HepG2 (cell line): ENCODE measurements around the gene RASSF4. TPM values are rescaled to one million over a fixed set of nuclear protein-coding genes. Genes with fewer than 3 reads are reported as not detected.

Experiments used
- ATAD3A ChIP-seq: sonication (generic); formaldehyde crosslinking; IDR thresholded peaks from 2 replicates; pipeline ENCODE4 v1.4.0; 2020; ENCODE audit warnings: missing genetic modification reagents
- BRD4 ChIP-seq: sonication (generic); formaldehyde crosslinking; IDR thresholded peaks from 2 replicates; pipeline ENCODE4 v1.4.0; 2020; ENCODE audit warnings: missing genetic modification reagents
- CAMTA2 ChIP-seq: sonication (generic); formaldehyde crosslinking; IDR thresholded peaks from 2 replicates; pipeline ENCODE4 v1.4.0; 2020; ENCODE audit warnings: mild to moderate bottlenecking, missing genetic modification reagents, borderline replicate concordance
- CBX5 ChIP-seq: sonication (generic); formaldehyde crosslinking; IDR thresholded peaks from 2 replicates; pipeline ENCODE4 v1.4.0; 2020; ENCODE audit warnings: missing genetic modification reagents, borderline replicate concordance
- ERF ChIP-seq: IDR thresholded peaks from 2 replicates; pipeline ENCODE4 v1.6.1; 2018; ENCODE audit warnings: missing biosample characterization, missing genetic modification reagents
- ETV5 ChIP-seq: IDR thresholded peaks from 2 replicates; pipeline ENCODE4 v1.6.1; 2018; ENCODE audit warnings: missing biosample characterization, missing genetic modification reagents, inconsistent platforms, borderline replicate concordance
- GATA4 ChIP-seq: sonication (generic); IDR thresholded peaks from 2 replicates; pipeline ENCODE4 v1.6.1; 2016; ENCODE audit warnings: antibody characterized with exemption, low read depth, borderline replicate concordance
- HOXA5 ChIP-seq: sonication (generic); formaldehyde crosslinking; IDR thresholded peaks from 2 replicates; pipeline ENCODE4 v1.4.0; 2020; ENCODE audit warnings: missing genetic modification reagents
- MIER2 ChIP-seq: IDR thresholded peaks from 2 replicates; pipeline ENCODE4 v1.6.1; 2016; ENCODE audit warnings: missing biosample characterization, missing genetic modification reagents
- NFIC ChIP-seq: IDR thresholded peaks from 2 replicates; pipeline ENCODE4 v1.6.1; 2012; ENCODE audit warnings: mild to moderate bottlenecking, low read length, inconsistent platforms
- NR2F2 ChIP-seq: IDR thresholded peaks from 2 replicates; pipeline ENCODE4 v1.6.1; 2012; ENCODE audit warnings: low read depth, inconsistent platforms, borderline replicate concordance
- RBFOX2 ChIP-seq: fragments of 200-400 bp; formaldehyde crosslinking; IDR thresholded peaks from 2 replicates; pipeline ENCODE4 v1.6.1; 2017; ENCODE audit warnings: low read depth, mild to moderate bottlenecking, low read length
- RBM39 ChIP-seq: fragments of 200-400 bp; formaldehyde crosslinking; IDR thresholded peaks from one replicate; pipeline ENCODE4 v1.6.1; 2018; ENCODE audit warnings: antibody characterized with exemption, mild to moderate bottlenecking, low read depth, low read length; ENCODE audit not compliant: poor library complexity, severe bottlenecking
- TOE1 ChIP-seq: sonication (generic); formaldehyde crosslinking; IDR thresholded peaks from 2 replicates; pipeline ENCODE4 v1.4.0; 2020; ENCODE audit warnings: mild to moderate bottlenecking, missing genetic modification reagents
- ZBTB42 ChIP-seq: sonication (generic); formaldehyde crosslinking; IDR thresholded peaks from 2 replicates; pipeline ENCODE4 v1.5.0; 2020; ENCODE audit warnings: mild to moderate bottlenecking, missing genetic modification reagents
- ZKSCAN1 ChIP-seq: fragments of 150-350 bp; IDR thresholded peaks from 2 replicates; pipeline ENCODE4 v1.6.1; 2014; ENCODE audit warnings: low read length
- ZNF121 ChIP-seq: sonication (generic); formaldehyde crosslinking; IDR thresholded peaks from 2 replicates; pipeline ENCODE4 v1.5.0; 2020; ENCODE audit warnings: mild to moderate bottlenecking, missing genetic modification reagents
- ZNF136 ChIP-seq: sonication (generic); formaldehyde crosslinking; IDR thresholded peaks from 2 replicates; pipeline ENCODE4 v1.8.1; 2022; ENCODE audit warnings: low read depth, mild to moderate bottlenecking, moderate library complexity, missing genetic modification reagents
- ZNF17 ChIP-seq: sonication (generic); formaldehyde crosslinking; IDR thresholded peaks from 2 replicates; pipeline ENCODE4 v1.5.0; 2020; ENCODE audit warnings: mild to moderate bottlenecking, missing genetic modification reagents
- ZNF230 ChIP-seq: sonication (generic); formaldehyde crosslinking; IDR thresholded peaks from 2 replicates; pipeline ENCODE4 v1.4.0; 2020; ENCODE audit warnings: mild to moderate bottlenecking, missing genetic modification reagents
- ZNF326 ChIP-seq: sonication (generic); formaldehyde crosslinking; IDR thresholded peaks from 2 replicates; pipeline ENCODE4 v1.4.0; 2020; ENCODE audit warnings: missing genetic modification reagents, borderline replicate concordance
- ZNF557 ChIP-seq: sonication (generic); formaldehyde crosslinking; IDR thresholded peaks from 2 replicates; pipeline ENCODE4 v1.4.0; 2020; ENCODE audit warnings: missing genetic modification reagents
- ZNF710 ChIP-seq: sonication (generic); formaldehyde crosslinking; IDR thresholded peaks from 2 replicates; pipeline ENCODE4 v1.5.0; 2020; ENCODE audit warnings: mild to moderate bottlenecking, missing genetic modification reagents, borderline replicate concordance
- polyA plus RNA-seq, 8 experiments: library from polyadenylated mRNA; depleted of rRNA in 3 of 8; stranded (reverse) in 7 of 8; unstranded in 1 of 8; fragments of >200 nt; fragmentation: Illumina TruSeq in 4 of 8; extraction: Trizol in 4 of 8; gene quantifications; 2 replicates each; pipeline versions ENCODE4 v1.2.1 to v1.2.3, GENCODE V29; 2011 to 2016; ENCODE audit warnings: low read depth in 4 of 8, missing spikeins in 1 of 8, mixed read lengths in 1 of 8; ENCODE audit not compliant: insufficient read depth in 1 of 8
- total RNA-seq, 5 experiments: library from RNA; depleted of rRNA; stranded (reverse); fragments of >200 nt; fragmentation: Illumina TruSeq; extraction: Trizol; gene quantifications; 2 replicates each; pipeline ENCODE4 v1.2.3, GENCODE V29; 2016; ENCODE audit warnings: low read depth in 1 of 5
- TF ChIP-seq, protein P1 (sequence below): sonication (generic); formaldehyde crosslinking; IDR thresholded peaks from 2 replicates; pipeline ENCODE4 v1.5.1; 2020; ENCODE audit warnings: mild to moderate bottlenecking, missing genetic modification reagents
- TF ChIP-seq, protein P2 (sequence below): sonication (generic); formaldehyde crosslinking; IDR thresholded peaks from 2 replicates; pipeline ENCODE4 v1.8.1; 2023; ENCODE audit warnings: missing genetic modification reagents, mild to moderate bottlenecking, borderline replicate concordance
- TF ChIP-seq, protein P3 (sequence below): IDR thresholded peaks from 2 replicates; pipeline ENCODE4 v1.6.1; 2012; ENCODE audit warnings: low read depth, low read length, improper control_type of control experiment

Gene RASSF4
- total and polyA plus RNA-seq, 2 of the 13 experiments (the other 11 are each of a cell fraction or from before 2014, with no cell fraction given), result 34.0 to 51.7 TPM

DNA sequence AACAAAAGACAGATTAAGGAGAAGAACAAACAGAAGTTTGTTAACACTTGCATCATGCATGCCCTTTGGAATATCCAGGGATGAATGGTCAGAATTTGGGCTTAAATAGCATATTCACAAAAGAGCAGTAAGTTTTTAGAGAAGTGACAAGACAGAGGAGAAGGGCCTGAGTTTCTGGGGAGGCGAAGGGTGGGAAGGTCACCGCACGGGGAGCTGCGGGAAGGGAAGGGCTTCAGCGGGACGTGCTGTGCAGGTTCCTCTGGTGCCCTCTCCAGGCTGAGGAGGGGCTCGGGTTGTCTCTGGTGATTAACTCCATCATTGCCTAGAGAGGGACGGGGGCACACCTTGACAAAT, 30.7 kb downstream of the RASSF4 start (continued):
- TF ChIP-seq ZNF710, result no peak
- no peak for TF ChIP-seq CAMTA2 (CRISPR knock-in tag)
- no peak for TF ChIP-seq ZBTB42 (CRISPR knock-in tag)
- no peak; the same call in 1 of the 2 replicates for TF ChIP-seq NR2F2
- TF ChIP-seq, protein P1, sequence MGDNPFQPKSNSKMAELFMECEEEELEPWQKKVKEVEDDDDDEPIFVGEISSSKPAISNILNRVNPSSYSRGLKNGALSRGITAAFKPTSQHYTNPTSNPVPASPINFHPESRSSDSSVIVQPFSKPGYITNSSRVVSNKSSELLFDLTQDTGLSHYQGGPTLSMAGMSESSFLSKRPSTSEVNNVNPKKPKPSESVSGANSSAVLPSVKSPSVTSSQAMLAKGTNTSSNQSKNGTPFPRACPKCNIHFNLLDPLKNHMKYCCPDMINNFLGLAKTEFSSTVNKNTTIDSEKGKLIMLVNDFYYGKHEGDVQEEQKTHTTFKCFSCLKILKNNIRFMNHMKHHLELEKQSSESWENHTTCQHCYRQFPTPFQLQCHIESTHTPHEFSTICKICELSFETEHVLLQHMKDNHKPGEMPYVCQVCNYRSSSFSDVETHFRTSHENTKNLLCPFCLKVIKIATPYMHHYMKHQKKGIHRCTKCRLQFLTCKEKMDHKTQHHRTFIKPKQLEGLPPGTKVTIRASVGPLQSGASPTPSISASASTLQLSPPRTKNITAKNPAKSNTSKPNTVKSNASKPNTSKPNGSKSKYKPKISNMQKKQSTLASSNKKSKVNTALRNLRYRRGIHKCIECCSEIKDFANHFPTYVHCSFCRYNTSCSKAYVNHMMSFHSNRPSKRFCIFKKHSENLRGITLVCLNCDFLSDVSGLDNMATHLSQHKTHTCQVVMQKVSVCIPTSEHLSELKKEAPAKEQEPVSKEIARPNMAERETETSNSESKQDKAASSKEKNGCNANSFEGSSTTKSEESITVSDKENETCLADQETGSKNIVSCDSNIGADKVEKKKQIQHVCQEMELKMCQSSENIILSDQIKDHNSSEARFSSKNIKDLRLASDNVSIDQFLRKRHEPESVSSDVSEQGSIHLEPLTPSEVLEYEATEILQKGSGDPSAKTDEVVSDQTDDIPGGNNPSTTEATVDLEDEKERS, result no peak
- no peak for TF ChIP-seq RBFOX2
- no peak for TF ChIP-seq ETV5 (CRISPR knock-in tag)
- TF ChIP-seq HOXA5 (CRISPR knock-in tag), result peak; percentile 46; the same call in 1 of the 2 replicates
- TF ChIP-seq ZKSCAN1, result no peak
- TF ChIP-seq NFIC, result 0 out of 2 replicates have a peak, but pooled peaks have one; percentile 12
- no peak for TF ChIP-seq ZNF121 (CRISPR knock-in tag)
- TF ChIP-seq ATAD3A, result no peak
- TF ChIP-seq ERF (CRISPR knock-in tag), result peak; percentile 53; the same call in 1 of the 2 replicates
- TF ChIP-seq ZNF230 (CRISPR knock-in tag), result 0 out of 2 replicates have a peak, but pooled peaks have one; percentile 39
- 0 out of 2 replicates have a peak, but pooled peaks have one; percentile 43 for TF ChIP-seq ZNF136 (CRISPR knock-in tag)
- no peak for TF ChIP-seq RBM39
- TF ChIP-seq ZNF326, result no peak
- TF ChIP-seq, protein P2, sequence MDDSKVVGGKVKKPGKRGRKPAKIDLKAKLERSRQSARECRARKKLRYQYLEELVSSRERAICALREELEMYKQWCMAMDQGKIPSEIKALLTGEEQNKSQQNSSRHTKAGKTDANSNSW (CRISPR knock-in tag), result no peak
- TF ChIP-seq ZNF557 (CRISPR knock-in tag), result no peak
- TF ChIP-seq TOE1 (CRISPR knock-in tag), result no peak
- TF ChIP-seq BRD4 (CRISPR knock-in tag), result no peak
- no peak for TF ChIP-seq ZNF17 (CRISPR knock-in tag)
- TF ChIP-seq MIER2 (CRISPR knock-in tag), result no peak
- TF ChIP-seq, protein P3, sequence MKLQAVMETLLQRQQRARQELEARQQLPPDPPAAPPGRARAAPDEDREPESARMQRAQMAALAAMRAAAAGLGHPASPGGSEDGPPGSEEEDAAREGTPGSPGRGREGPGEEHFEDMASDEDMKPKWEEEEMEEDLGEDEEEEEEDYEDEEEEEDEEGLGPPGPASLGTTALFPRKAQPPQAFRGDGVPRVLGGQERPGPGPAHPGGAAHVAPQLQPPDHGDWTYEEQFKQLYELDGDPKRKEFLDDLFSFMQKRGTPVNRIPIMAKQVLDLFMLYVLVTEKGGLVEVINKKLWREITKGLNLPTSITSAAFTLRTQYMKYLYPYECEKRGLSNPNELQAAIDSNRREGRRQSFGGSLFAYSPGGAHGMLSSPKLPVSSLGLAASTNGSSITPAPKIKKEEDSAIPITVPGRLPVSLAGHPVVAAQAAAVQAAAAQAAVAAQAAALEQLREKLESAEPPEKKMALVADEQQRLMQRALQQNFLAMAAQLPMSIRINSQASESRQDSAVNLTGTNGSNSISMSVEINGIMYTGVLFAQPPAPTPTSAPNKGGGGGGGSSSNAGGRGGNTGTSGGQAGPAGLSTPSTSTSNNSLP, result peak; percentile 74
- no peak; the same call in 1 of the 2 replicates for TF ChIP-seq CBX5 (CRISPR knock-in tag)
- no peak; the same call in 1 of the 2 replicates for TF ChIP-seq GATA4
